Measurements from ENCODE around the gene MAPKBP1.

The MAPKBP1 gene

GRCh38 chr15:41869770-41870688 is 95.7 kb downstream of the MAPKBP1 start:
- no peak for DNase-seq

- peak; percentile 47 for DNase-seq
Measured at GRCh38 chr15:41870689-41871081, 96.4 kb downstream of the MAPKBP1 start.

GRCh38 chr15:41871175-41871905 is 97.1 kb downstream of the MAPKBP1 start:
- no peak for DNase-seq

- no peak for DNase-seq
Measured at GRCh38 chr15:41872166-41872747, 98.0 kb downstream of the MAPKBP1 start.

- no peak for DNase-seq
Measured at GRCh38 chr15:41873711-41874110, 99.4 kb downstream of the MAPKBP1 start.

GRCh38 chr15:41874736-41875135 is 100.5 kb downstream of the MAPKBP1 start:
- DNase-seq: no peak

GRCh38 chr15:41876007-41876406 is 101.7 kb downstream of the MAPKBP1 start:
- no peak for DNase-seq

GRCh38 chr15:41876689-41877088 is 102.4 kb downstream of the MAPKBP1 start:
- no peak for DNase-seq

Data from stimulated activated naive CD4-positive, alpha-beta T cell treated with Interleukin-2 at 50 U/mL for 16 hours (primary cell).